Liver (tissue), 3 donors: ENCODE results near the gene TBC1D4.

Source experiments
- EGR1 ChIP-seq, 2 donors: IDR thresholded peaks; 2 replicates each; pipeline ENCODE4 v1.6.1; 2016 to 2018; ENCODE audit warnings: antibody characterized with exemption in 2 of 2, low read depth in 2 of 2
- GABPA ChIP-seq, 2 donors: IDR thresholded peaks in 1 of 2; conservative IDR thresholded peaks in 1 of 2; 2 replicates each; pipeline ENCODE4 v1.6.1; 2016; ENCODE audit warnings: antibody characterized with exemption in 2 of 2, mild to moderate bottlenecking in 1 of 2, moderate library complexity in 1 of 2
- JUND ChIP-seq, 2 donors: IDR thresholded peaks; 2 replicates each; pipeline ENCODE4 v1.6.1; 2016; ENCODE audit warnings: antibody characterized with exemption in 2 of 2
- MAX ChIP-seq: IDR thresholded peaks from 2 replicates; pipeline ENCODE4 v1.6.1; 2016; ENCODE audit warnings: antibody characterized with exemption
- RAD21 ChIP-seq, 2 donors: IDR thresholded peaks; 2 replicates each; pipeline ENCODE4 v1.6.1; 2016; ENCODE audit warnings: antibody characterized with exemption in 2 of 2, mild to moderate bottlenecking in 2 of 2
- SP1 ChIP-seq: IDR thresholded peaks from 2 replicates; pipeline ENCODE4 v1.6.1; 2018; ENCODE audit warnings: antibody characterized with exemption, mild to moderate bottlenecking
- TAF1 ChIP-seq: conservative IDR thresholded peaks from 2 replicates; pipeline ENCODE4 v1.6.1; 2016; ENCODE audit warnings: antibody characterized with exemption, mild to moderate bottlenecking
- YY1 ChIP-seq: IDR thresholded peaks from 2 replicates; pipeline ENCODE4 v1.6.1; 2016; ENCODE audit warnings: antibody characterized with exemption, mild to moderate bottlenecking
- TF ChIP-seq, protein P1 (sequence below): fragments of 150-350 bp; IDR thresholded peaks from 2 replicates; pipeline ENCODE4 v1.5.1; 2017; ENCODE audit warnings: improper control_type of control experiment, low read depth, low read length; ENCODE audit not compliant: missing input control
- TF ChIP-seq, protein P2 (sequence below): IDR thresholded peaks from 2 replicates; pipeline ENCODE4 v1.6.1; 2016; ENCODE audit warnings: antibody characterized with exemption, mild to moderate bottlenecking
- donor health status: healthy.
- donor health status: healthy.

- TF ChIP-seq SP1 (no peak), TAF1 (no peak), RAD21 (IDR thresholded peaks at IDR 0.05) (peak; percentile 78 to 81), EGR1 (IDR thresholded peaks at IDR 0.05; ENCODE audit: low read depth in 2 of 2) (no peak), YY1 (no peak), MAX (no peak), GABPA (IDR thresholded peaks at IDR 0.05 in 1 of 2, conservative IDR thresholded peaks at IDR 0.05 in 1 of 2) (no peak), JUND (IDR thresholded peaks at IDR 0.05) (no peak)
- TF ChIP-seq, protein P1, sequence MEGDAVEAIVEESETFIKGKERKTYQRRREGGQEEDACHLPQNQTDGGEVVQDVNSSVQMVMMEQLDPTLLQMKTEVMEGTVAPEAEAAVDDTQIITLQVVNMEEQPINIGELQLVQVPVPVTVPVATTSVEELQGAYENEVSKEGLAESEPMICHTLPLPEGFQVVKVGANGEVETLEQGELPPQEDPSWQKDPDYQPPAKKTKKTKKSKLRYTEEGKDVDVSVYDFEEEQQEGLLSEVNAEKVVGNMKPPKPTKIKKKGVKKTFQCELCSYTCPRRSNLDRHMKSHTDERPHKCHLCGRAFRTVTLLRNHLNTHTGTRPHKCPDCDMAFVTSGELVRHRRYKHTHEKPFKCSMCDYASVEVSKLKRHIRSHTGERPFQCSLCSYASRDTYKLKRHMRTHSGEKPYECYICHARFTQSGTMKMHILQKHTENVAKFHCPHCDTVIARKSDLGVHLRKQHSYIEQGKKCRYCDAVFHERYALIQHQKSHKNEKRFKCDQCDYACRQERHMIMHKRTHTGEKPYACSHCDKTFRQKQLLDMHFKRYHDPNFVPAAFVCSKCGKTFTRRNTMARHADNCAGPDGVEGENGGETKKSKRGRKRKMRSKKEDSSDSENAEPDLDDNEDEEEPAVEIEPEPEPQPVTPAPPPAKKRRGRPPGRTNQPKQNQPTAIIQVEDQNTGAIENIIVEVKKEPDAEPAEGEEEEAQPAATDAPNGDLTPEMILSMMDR, result peak; percentile 63
- TF ChIP-seq, protein P2, sequence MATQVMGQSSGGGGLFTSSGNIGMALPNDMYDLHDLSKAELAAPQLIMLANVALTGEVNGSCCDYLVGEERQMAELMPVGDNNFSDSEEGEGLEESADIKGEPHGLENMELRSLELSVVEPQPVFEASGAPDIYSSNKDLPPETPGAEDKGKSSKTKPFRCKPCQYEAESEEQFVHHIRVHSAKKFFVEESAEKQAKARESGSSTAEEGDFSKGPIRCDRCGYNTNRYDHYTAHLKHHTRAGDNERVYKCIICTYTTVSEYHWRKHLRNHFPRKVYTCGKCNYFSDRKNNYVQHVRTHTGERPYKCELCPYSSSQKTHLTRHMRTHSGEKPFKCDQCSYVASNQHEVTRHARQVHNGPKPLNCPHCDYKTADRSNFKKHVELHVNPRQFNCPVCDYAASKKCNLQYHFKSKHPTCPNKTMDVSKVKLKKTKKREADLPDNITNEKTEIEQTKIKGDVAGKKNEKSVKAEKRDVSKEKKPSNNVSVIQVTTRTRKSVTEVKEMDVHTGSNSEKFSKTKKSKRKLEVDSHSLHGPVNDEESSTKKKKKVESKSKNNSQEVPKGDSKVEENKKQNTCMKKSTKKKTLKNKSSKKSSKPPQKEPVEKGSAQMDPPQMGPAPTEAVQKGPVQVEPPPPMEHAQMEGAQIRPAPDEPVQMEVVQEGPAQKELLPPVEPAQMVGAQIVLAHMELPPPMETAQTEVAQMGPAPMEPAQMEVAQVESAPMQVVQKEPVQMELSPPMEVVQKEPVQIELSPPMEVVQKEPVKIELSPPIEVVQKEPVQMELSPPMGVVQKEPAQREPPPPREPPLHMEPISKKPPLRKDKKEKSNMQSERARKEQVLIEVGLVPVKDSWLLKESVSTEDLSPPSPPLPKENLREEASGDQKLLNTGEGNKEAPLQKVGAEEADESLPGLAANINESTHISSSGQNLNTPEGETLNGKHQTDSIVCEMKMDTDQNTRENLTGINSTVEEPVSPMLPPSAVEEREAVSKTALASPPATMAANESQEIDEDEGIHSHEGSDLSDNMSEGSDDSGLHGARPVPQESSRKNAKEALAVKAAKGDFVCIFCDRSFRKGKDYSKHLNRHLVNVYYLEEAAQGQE, result no peak
Observed at GRCh38 chr13:75372517-75372916, 109.5 kb downstream of the TBC1D4 start.
